ENCODE measurements around the gene GRM7. TPM values are rescaled to one million over a fixed set of nuclear protein-coding genes. Genes with fewer than 3 reads are reported as not detected.

Gene GRM7
- total and polyA plus RNA-seq, 4 donors, result 0.08 to 0.33 TPM; not detected in 2

GRCh38 chr3:7504886-7505775, 644.2 kb downstream of the GRM7 start:
- DNase-seq (ENCODE audit: low spot score), result no peak
- Histone ChIP-seq H3K9me3 (ENCODE audit: control insufficient read depth in 4 of 4, low read length in 3 of 4) (no peaks in the 10 kb centered on the region), H3K4me1 (ENCODE audit: control insufficient read depth in 4 of 4, insufficient read depth in 4 of 4, low read length in 3 of 4) (peaks cover 0 to 3% (median 0%) of the 10 kb centered on the region in 4 donors), H3K27me3 (ENCODE audit: control insufficient read depth in 4 of 4, insufficient read depth in 4 of 4, low read length in 3 of 4) (no peaks in the 10 kb centered on the region), H3K9ac (ENCODE audit: low read depth in 1 of 2, low read length in 2 of 2) (no peak overlapping the region), H3K4me3 (ENCODE audit: low read depth in 1 of 3, low read length in 3 of 3) (no peak overlapping the region), H3K36me3 (ENCODE audit: control insufficient read depth in 4 of 4, insufficient read depth in 3 of 4, low read depth in 1 of 4, low read length in 3 of 4) (no peaks in the 10 kb centered on the region), H3K27ac (ENCODE audit: low read depth in 1 of 2, low read length in 2 of 2) (no peak overlapping the region)
- TF ChIP-seq CTCF (IDR thresholded peaks at IDR 0.05; ENCODE audit: low read depth, low read length, missing input control) (no peak), GABPA (IDR thresholded peaks at IDR 0.05 in 1 of 2, conservative IDR thresholded peaks at IDR 0.05 in 1 of 2) (no peak), FOXA2 (IDR thresholded peaks at IDR 0.05) (no peak), MAX (IDR thresholded peaks at IDR 0.05) (no peak), ATF3 (IDR thresholded peaks at IDR 0.05) (no peak), RXRA (IDR thresholded peaks at IDR 0.05) (no peak), YY1 (IDR thresholded peaks at IDR 0.05) (no peak), REST (IDR thresholded peaks at IDR 0.05) (no peak), JUND (IDR thresholded peaks at IDR 0.05) (peak; percentile 42 to 63), FOXA1 (IDR thresholded peaks at IDR 0.05) (no peak), EGR1 (IDR thresholded peaks at IDR 0.05; ENCODE audit: low read depth in 2 of 2) (no peak), NR2F2 (IDR thresholded peaks at IDR 0.05) (no peak), TAF1 (conservative IDR thresholded peaks at IDR 0.05) (no peak), RAD21 (IDR thresholded peaks at IDR 0.05) (no peak), ZBTB33 (IDR thresholded peaks at IDR 0.05) (no peak), HNF4G (IDR thresholded peaks at IDR 0.05) (peak; percentile 48), HNF4A (conservative IDR thresholded peaks at IDR 0.05) (peak; percentile 40 to 63), SP1 (IDR thresholded peaks at IDR 0.05) (no peak)
- WGBS, result 89% methylated on average over 3 of the region's 3 CpGs

All from liver (tissue), 9 donors.